ENCODE results near the gene MXI1.

MXI1 gene

DNA sequence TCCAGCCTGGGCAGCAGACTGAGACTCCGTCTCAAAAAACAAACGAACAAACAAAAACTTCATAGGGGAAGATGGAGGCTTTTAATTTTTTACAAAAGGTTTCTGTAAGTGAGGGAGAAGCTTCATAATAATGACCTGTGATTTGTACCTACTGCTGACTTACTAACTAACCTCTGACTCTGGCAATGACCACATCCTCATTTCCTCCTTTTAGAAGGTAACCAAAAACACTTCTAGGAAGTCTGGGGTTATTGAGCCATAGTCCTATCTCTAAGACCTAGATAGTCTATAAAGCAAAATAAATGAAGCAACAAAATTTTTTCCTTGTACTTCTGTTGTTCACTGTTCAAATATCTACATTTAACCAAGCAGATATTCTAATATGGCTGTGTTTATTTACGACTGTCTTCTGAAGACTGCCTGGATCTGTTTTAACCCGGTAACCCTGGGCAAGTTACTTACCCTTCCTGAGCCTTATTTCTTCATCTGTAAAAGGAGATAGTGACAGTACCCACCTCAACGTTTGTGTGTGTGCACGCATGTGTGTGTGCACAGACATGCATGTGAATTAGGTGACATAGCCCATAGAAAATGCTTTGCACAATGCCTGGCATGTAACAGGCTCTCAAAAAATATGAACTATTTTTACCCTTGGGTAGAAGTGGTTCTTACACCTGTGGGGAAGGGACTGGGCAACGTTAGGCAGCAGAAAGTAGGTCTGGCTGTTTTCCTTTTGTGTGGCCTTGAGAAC, 128.1 kb downstream of the MXI1 start:
- Histone ChIP-seq H3K27me3 (ENCODE audit: control insufficient read depth, insufficient read depth, low read length) (no peaks in the 10 kb centered on the region), H3K9ac (ENCODE audit: low read depth, low read length) (no peak overlapping the region), H3K36me3 (ENCODE audit: control insufficient read depth, insufficient read depth, low read length) (no peaks in the 10 kb centered on the region), H3K4me3 (ENCODE audit: low read depth, low read length) (no peak overlapping the region), H3K9me3 (ENCODE audit: control insufficient read depth, insufficient read depth, low read length) (no peaks in the 10 kb centered on the region), H3K4me1 (ENCODE audit: control insufficient read depth, insufficient read depth, low read length) (peaks cover 6% of the 10 kb centered on the region)

DNA sequence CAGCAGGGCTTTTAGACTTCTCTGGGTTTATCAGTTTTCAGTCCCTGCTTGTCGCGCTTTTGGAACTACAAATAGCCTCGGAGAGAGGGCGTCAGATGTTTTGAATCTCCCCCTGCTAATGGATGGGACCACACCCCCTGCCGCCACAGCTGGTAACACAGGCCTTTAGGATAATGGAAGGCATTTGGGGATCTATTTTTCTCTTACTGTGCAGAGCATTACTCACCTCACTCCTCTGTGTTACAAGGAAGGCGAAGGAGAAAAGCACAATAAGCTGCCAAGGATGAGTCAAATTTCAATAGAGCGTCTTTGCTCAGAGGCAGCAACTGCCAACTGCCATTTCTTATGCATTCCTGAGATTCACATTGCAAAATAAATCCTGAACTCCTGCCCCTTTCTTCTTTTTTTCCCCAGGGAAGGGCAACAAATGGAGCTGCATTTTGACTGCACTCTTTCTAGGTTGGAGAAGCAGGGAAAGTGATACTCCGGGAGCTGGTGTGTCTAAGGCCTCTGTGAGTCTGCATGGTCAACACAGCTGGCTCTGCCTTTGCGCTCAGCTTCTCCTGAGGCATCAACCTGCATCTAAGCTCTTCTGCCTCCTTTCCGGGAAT, 128.8 kb downstream of the MXI1 start:
- no peaks in the 10 kb centered on the region for H3K36me3 ChIP-seq (ENCODE audit: control insufficient read depth, insufficient read depth, low read length)
- no peaks in the 10 kb centered on the region for H3K9me3 ChIP-seq (ENCODE audit: control insufficient read depth, insufficient read depth, low read length)
- H3K4me3 ChIP-seq (ENCODE audit: low read depth, low read length), result no peak overlapping the region
- no peak overlapping the region for H3K9ac ChIP-seq (ENCODE audit: low read depth, low read length)
- H3K27me3 ChIP-seq (ENCODE audit: control insufficient read depth, insufficient read depth, low read length), result no peaks in the 10 kb centered on the region
- H3K4me1 ChIP-seq (ENCODE audit: control insufficient read depth, insufficient read depth, low read length), result peaks cover 6% of the 10 kb centered on the region
